GM18868 (cell line): ENCODE measurements around the gene C1QL1.
"Not testable (repeated sequence)": the region's sequence is repeated elsewhere in the genome, so short reads cannot be mapped to it uniquely, and the experiment has no call there.

Experiments
- ATAC-seq: cut with Tn5 transposase; IDR thresholded peaks from one replicate; pipeline ENCODE4 v1.9.1; 2021; ENCODE audit warnings: mild to moderate bottlenecking, moderate library complexity; ENCODE audit not compliant: unreplicated experiment

The C1QL1 gene

GRCh38 chr17:44965481-44966234 lies 2.4 kb downstream of the C1QL1 start:
- ATAC-seq = no peak

- ATAC-seq = no peak
Observed at GRCh38 chr17:44961921-44962350, 6.2 kb downstream of the C1QL1 start.

- ATAC-seq = no peak
Observed at GRCh38 chr17:44960691-44961090, 7.4 kb downstream of the C1QL1 start.

GRCh38 chr17:44959821-44960531 lies 8.1 kb downstream of the C1QL1 start:
- ATAC-seq = no peak

- no peak for ATAC-seq
Observed at GRCh38 chr17:44956998-44957981, 10.8 kb downstream of the C1QL1 start.

GRCh38 chr17:44955674-44956425 lies 12.3 kb downstream of the C1QL1 start:
- ATAC-seq = no peak

- ATAC-seq = no peak
Observed at GRCh38 chr17:44952946-44953475, 15.1 kb downstream of the C1QL1 start.

- no peak for ATAC-seq
Observed at GRCh38 chr17:44948315-44948795, 19.7 kb downstream of the C1QL1 start.

GRCh38 chr17:44947461-44948314 lies 20.4 kb downstream of the C1QL1 start, which contains the start of gene KIF18B:
Gene KIF18B (minus strand): TSS chr17:44947773. CDS start chr17:44936344, 11,429 bp downstream.
- ATAC-seq = peak; percentile 88

GRCh38 chr17:44945652-44946051 lies 22.5 kb downstream of the C1QL1 start:
- ATAC-seq = not testable (repeated sequence)

- ATAC-seq = no peak
Observed at GRCh38 chr17:44942456-44942855, 25.6 kb downstream of the C1QL1 start.

- ATAC-seq = no peak
Observed at GRCh38 chr17:44941712-44942331, 26.3 kb downstream of the C1QL1 start.

GRCh38 chr17:44940768-44941167 lies 27.3 kb downstream of the C1QL1 start:
- ATAC-seq = no peak

- no peak for ATAC-seq
Observed at GRCh38 chr17:44940317-44940716, 27.8 kb downstream of the C1QL1 start.

- ATAC-seq = no peak
Observed at GRCh38 chr17:44935116-44935515, 33.0 kb downstream of the C1QL1 start.

GRCh38 chr17:44934745-44935105 lies 33.4 kb downstream of the C1QL1 start:
- ATAC-seq = no peak

GRCh38 chr17:44933824-44934744 lies 34.0 kb downstream of the C1QL1 start:
- ATAC-seq = no peak

- no peak for ATAC-seq
Observed at GRCh38 chr17:44932787-44933097, 35.4 kb downstream of the C1QL1 start.
